Stimulated activated CD4-positive, alpha-beta T cell treated with anti-CD3 and anti-CD28 coated beads, Interleukin-12 subunit alpha, Interleukin-12 subunit beta, amount 100 ng/mL, for 48 hours (primary cell): Measurements from ENCODE around the gene MTHFD1.

Experiments
- DNase-seq, 3 donors: peaks; one replicate each; pipeline ENCODE4 v3.0.0-alpha.2; 2020; ENCODE audit warnings: low read depth in 2 of 3, low spot score in 1 of 3

Gene MTHFD1

GRCh38 chr14:64405295-64405694, 17.1 kb downstream of the MTHFD1 start:
- no peak for DNase-seq

GRCh38 chr14:64407329-64407728, 19.2 kb downstream of the MTHFD1 start:
- DNase-seq = no peak

- no peak for DNase-seq
Observed at GRCh38 chr14:64409126-64409920, 21.2 kb downstream of the MTHFD1 start.

- DNase-seq = no peak
Observed at GRCh38 chr14:64410084-64410774, 22.1 kb downstream of the MTHFD1 start.

- no peak for DNase-seq
Observed at GRCh38 chr14:64411001-64411400, 22.8 kb downstream of the MTHFD1 start.

GRCh38 chr14:64412237-64412636, 24.1 kb downstream of the MTHFD1 start:
- no peak for DNase-seq

- DNase-seq = no peak
Observed at GRCh38 chr14:64416348-64416932, 28.3 kb downstream of the MTHFD1 start.

GRCh38 chr14:64417055-64417770, 29.1 kb downstream of the MTHFD1 start:
- no peak for DNase-seq

- no peak for DNase-seq
Observed at GRCh38 chr14:64417771-64418125, 29.6 kb downstream of the MTHFD1 start.

GRCh38 chr14:64419003-64419402, 30.9 kb downstream of the MTHFD1 start:
- no peak for DNase-seq

- DNase-seq = no peak
Observed at GRCh38 chr14:64421166-64421565, 33.0 kb downstream of the MTHFD1 start.

GRCh38 chr14:64422005-64422404, 33.9 kb downstream of the MTHFD1 start:
- DNase-seq = no peak

- no peak for DNase-seq
Observed at GRCh38 chr14:64422756-64423155, 34.6 kb downstream of the MTHFD1 start.

- DNase-seq = no peak
Observed at GRCh38 chr14:64423987-64424386, 35.8 kb downstream of the MTHFD1 start.

GRCh38 chr14:64434528-64434927, 46.4 kb downstream of the MTHFD1 start:
- no peak for DNase-seq

GRCh38 chr14:64438181-64438841, 50.2 kb downstream of the MTHFD1 start:
- no peak for DNase-seq

- no peak for DNase-seq
Observed at GRCh38 chr14:64439141-64439540, 51.0 kb downstream of the MTHFD1 start.

- no peak for DNase-seq
Observed at GRCh38 chr14:64440494-64440893, 52.3 kb downstream of the MTHFD1 start.

- DNase-seq = no peak
Observed at GRCh38 chr14:64442300-64442988, 54.3 kb downstream of the MTHFD1 start.

- DNase-seq = no peak
Observed at GRCh38 chr14:64444140-64444539, 56.0 kb downstream of the MTHFD1 start.
